Caco-2 (cell line): Measurements from ENCODE around the gene PDGFC. TPM values are rescaled to one million over a fixed set of nuclear protein-coding genes. Genes with fewer than 3 reads are reported as not detected.

Experiments
- BruUV-seq: library from RNA; stranded (reverse); fragments of 400-500 nt; replicated peaks from 2 replicates; lab custom pipeline; 2021; lab: Mats Ljungman, UMichigan
- CTCF ChIA-PET: fragments of 300-600 bp; sonication (Branson Sonifier 250); formaldehyde crosslinking; loops from one replicate; lab custom pipeline; 2022; ENCODE audit warnings: antibody characterized with exemption; lab: Charles Lee
- POLR2A ChIA-PET: fragments of 300-600 bp; sonication (Branson Sonifier 250); formaldehyde crosslinking; loops from one replicate; lab custom pipeline; 2022; ENCODE audit warnings: antibody characterized with exemption; lab: Charles Lee
- DNase-seq, 2 experiments: peaks; one replicate each; pipeline versions ENCODE4 v3.0.0 to v3.0.0-alpha.2; 2020 to 2022
- H3K27me3 ChIP-seq: replicated peaks from 2 replicates; pipeline ENCODE4 v1.6.0; 2011; ENCODE audit warnings: low read length; ENCODE audit not compliant: control insufficient read depth, insufficient read depth
- H3K36me3 ChIP-seq: 2 replicates; pipeline ENCODE4 v1.5.1; 2011; ENCODE audit warnings: low read length; ENCODE audit not compliant: control insufficient read depth, insufficient read depth
- H3K4me1 ChIP-seq: fragments of 250-450 bp; sonication (Bioruptor Pico); 2 replicates; pipeline ENCODE4 v1.5.1; 2020; ENCODE audit warnings: mild to moderate bottlenecking
- H3K4me3 ChIP-seq: 2 replicates; pipeline ENCODE4 v1.5.1; 2011; ENCODE audit warnings: low read depth, mild to moderate bottlenecking, control low read depth, low read length
- H3K9me3 ChIP-seq: fragments of 250-450 bp; sonication (Bioruptor Pico); 2 replicates; pipeline ENCODE4 v1.5.1; 2020; ENCODE audit warnings: mild to moderate bottlenecking, moderate library complexity
- H3K27ac Mint-ChIP-seq: one replicate; pipeline ENCODE4 v1.8.0; 2022; ENCODE audit warnings: mixed read lengths; ENCODE audit not compliant: unreplicated experiment
- H3K27me3 Mint-ChIP-seq: one replicate; pipeline ENCODE4 v1.8.0; 2022; ENCODE audit warnings: mixed read lengths; ENCODE audit not compliant: insufficient read depth, unreplicated experiment
- H3K36me3 Mint-ChIP-seq: one replicate; pipeline ENCODE4 v1.8.0; 2022; ENCODE audit warnings: mild to moderate bottlenecking, mixed read lengths; ENCODE audit not compliant: insufficient read depth, unreplicated experiment
- H3K4me1 Mint-ChIP-seq: one replicate; pipeline ENCODE4 v1.8.0; 2022; ENCODE audit warnings: low read depth, mixed read lengths; ENCODE audit not compliant: unreplicated experiment
- H3K4me3 Mint-ChIP-seq: one replicate; pipeline ENCODE4 v1.8.0; 2022; ENCODE audit warnings: mild to moderate bottlenecking, moderate library complexity, mixed read lengths; ENCODE audit not compliant: unreplicated experiment
- H3K9me3 Mint-ChIP-seq: one replicate; pipeline ENCODE4 v1.8.0; 2022; ENCODE audit warnings: mixed read lengths; ENCODE audit not compliant: unreplicated experiment
- intact Hi-C: fragments of 100-400 bp; cut with micrococcal nuclease; formaldehyde crosslinking; loops from one replicate; pipeline ENCODE4 v1.10.0; 2022; ENCODE audit not compliant: unreplicated experiment
- total RNA-seq: library from RNA; stranded (reverse); gene quantifications from 2 replicates; pipeline ENCODE4 v1.2.3, GENCODE V29; 2022
- TF ChIP-seq, protein P1 (sequence below), 2 experiments: fragments of 200-600 bp in 1 of 2; IDR thresholded peaks; 1 replicate in 1 of 2; 2 replicates in 1 of 2; pipeline versions ENCODE4 v1.5.1 to v1.8.0; 2011 to 2022; ENCODE audit warnings: antibody characterized with exemption in 1 of 2, control low read depth in 1 of 2, inconsistent platforms in 1 of 2, low read depth in 1 of 2, low read length in 1 of 2, mild to moderate bottlenecking in 1 of 2, moderate library complexity in 1 of 2; ENCODE audit not compliant: insufficient read depth in 1 of 2, severe bottlenecking in 1 of 2, unreplicated experiment in 1 of 2

Gene PDGFC
- total RNA-seq, 1 experiment from 2014 or later = 9.5 TPM

DNA sequence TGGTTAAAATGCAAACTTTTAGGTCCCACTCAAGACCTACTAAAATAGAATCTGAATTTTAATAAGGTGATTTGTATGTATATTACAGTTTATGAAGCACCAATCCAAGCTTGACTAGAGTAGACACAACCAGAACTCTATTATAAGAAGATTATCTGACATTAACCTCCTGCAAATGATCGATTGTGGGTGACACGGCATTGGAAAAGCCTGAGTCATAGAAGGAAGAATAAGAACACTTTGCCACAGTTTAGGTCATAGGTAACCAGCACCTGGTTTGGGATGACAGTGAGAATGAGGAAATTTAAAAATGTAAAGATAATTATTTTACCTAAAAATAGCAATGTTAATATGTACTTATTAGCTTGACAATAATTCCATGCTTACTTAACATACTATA lies 15.2 kb downstream of the PDGFC start:
- Mint-ChIP-seq H3K4me3 (no peak overlapping the region), H3K27me3 (no peaks in the 10 kb centered on the region), H3K4me1 (peaks cover 13% of the 10 kb centered on the region), H3K27ac (no peak overlapping the region), H3K9me3 (no peaks in the 10 kb centered on the region), H3K36me3 (no peaks in the 10 kb centered on the region)
- no peaks in the 10 kb centered on the region for H3K36me3 ChIP-seq
- H3K27me3 ChIP-seq = no peaks in the 10 kb centered on the region
- no peak overlapping the region for H3K4me3 ChIP-seq
- H3K9me3 ChIP-seq = no peaks in the 10 kb centered on the region
- TF ChIP-seq, protein P1, sequence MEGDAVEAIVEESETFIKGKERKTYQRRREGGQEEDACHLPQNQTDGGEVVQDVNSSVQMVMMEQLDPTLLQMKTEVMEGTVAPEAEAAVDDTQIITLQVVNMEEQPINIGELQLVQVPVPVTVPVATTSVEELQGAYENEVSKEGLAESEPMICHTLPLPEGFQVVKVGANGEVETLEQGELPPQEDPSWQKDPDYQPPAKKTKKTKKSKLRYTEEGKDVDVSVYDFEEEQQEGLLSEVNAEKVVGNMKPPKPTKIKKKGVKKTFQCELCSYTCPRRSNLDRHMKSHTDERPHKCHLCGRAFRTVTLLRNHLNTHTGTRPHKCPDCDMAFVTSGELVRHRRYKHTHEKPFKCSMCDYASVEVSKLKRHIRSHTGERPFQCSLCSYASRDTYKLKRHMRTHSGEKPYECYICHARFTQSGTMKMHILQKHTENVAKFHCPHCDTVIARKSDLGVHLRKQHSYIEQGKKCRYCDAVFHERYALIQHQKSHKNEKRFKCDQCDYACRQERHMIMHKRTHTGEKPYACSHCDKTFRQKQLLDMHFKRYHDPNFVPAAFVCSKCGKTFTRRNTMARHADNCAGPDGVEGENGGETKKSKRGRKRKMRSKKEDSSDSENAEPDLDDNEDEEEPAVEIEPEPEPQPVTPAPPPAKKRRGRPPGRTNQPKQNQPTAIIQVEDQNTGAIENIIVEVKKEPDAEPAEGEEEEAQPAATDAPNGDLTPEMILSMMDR (IDR thresholded peaks at IDR 0.05; ENCODE audit: insufficient read depth in 1 of 2, low read depth in 1 of 2, low read length in 1 of 2, severe bottlenecking in 1 of 2, unreplicated experiment in 1 of 2) = no peak
- intact Hi-C loops = no loop called here
- ChIA-PET CTCF (no interaction called here), POLR2A (no interaction called here)
- H3K4me1 ChIP-seq = no peaks in the 10 kb centered on the region
- no TSS peak for BruUV-seq
- no peak for DNase-seq

DNA sequence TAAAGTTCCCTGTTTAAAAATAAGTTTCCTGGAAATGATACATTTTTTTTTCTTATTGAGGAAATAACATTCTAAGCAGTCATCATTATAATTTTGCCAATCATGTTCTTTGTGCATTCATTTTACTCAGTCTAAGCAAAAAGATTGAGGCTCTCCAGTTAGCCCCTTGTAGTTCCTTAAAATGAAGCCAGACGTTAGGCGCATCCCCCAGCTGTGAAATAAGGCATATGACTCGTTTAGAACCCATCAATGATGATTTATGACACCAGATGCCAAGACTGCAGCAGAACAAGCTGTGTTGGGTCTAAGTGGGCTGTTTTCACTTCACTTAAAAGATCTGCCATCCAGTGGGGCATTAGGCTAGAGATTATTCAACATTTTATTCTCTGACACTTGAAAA lies 17.0 kb downstream of the PDGFC start:
- no peaks in the 10 kb centered on the region for H3K36me3 ChIP-seq
- Mint-ChIP-seq H3K9me3 (no peaks in the 10 kb centered on the region), H3K27me3 (no peaks in the 10 kb centered on the region), H3K36me3 (no peaks in the 10 kb centered on the region), H3K27ac (no peak overlapping the region), H3K4me1 (peaks cover 18% of the 10 kb centered on the region), H3K4me3 (no peak overlapping the region)
- H3K4me1 ChIP-seq = peaks cover 5% of the 10 kb centered on the region
- H3K27me3 ChIP-seq = no peaks in the 10 kb centered on the region
- no peak overlapping the region for H3K4me3 ChIP-seq
- TF ChIP-seq, protein P1 (IDR thresholded peaks at IDR 0.05; ENCODE audit: insufficient read depth in 1 of 2, low read depth in 1 of 2, low read length in 1 of 2, severe bottlenecking in 1 of 2, unreplicated experiment in 1 of 2) = no peak
- ChIA-PET CTCF (no interaction called here), POLR2A (no interaction called here)
- no peaks in the 10 kb centered on the region for H3K9me3 ChIP-seq
- DNase-seq = no peak
- intact Hi-C loops = no loop called here
- no TSS peak for BruUV-seq

DNA sequence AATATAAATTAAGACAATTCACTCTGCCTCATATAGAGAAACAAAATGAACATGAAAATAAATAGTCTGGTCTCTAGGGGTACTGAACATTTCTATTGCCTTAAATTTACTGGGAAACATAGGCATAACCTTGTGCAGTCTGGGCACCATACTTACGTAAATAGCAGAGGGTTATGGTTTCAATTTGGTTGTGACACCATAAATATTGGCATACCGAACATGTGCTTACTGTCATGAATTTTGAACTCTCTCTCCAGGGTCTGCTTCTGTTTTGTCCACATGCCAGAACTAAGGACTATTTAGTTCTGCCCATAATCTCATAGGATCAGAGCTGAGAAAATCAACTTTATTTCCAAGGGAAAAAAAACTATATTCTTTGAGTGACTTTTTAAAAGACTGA lies 17.6 kb downstream of the PDGFC start:
- Mint-ChIP-seq H3K4me1 (peaks cover 25% of the 10 kb centered on the region), H3K9me3 (no peaks in the 10 kb centered on the region), H3K4me3 (no peak overlapping the region), H3K27me3 (no peaks in the 10 kb centered on the region), H3K36me3 (no peaks in the 10 kb centered on the region), H3K27ac (no peak overlapping the region)
- Histone ChIP-seq H3K36me3 (no peaks in the 10 kb centered on the region), H3K9me3 (no peaks in the 10 kb centered on the region), H3K4me3 (no peak overlapping the region), H3K27me3 (no peaks in the 10 kb centered on the region), H3K4me1 (peaks cover 11% of the 10 kb centered on the region)
- TF ChIP-seq, protein P1 (IDR thresholded peaks at IDR 0.05; ENCODE audit: insufficient read depth in 1 of 2, low read depth in 1 of 2, low read length in 1 of 2, severe bottlenecking in 1 of 2, unreplicated experiment in 1 of 2) = no peak
- POLR2A ChIA-PET = no interaction called here
- CTCF ChIA-PET = no interaction called here
- intact Hi-C loops = no loop called here
- no peak for DNase-seq
- no TSS peak for BruUV-seq
